Uterus (tissue), 4 donors: ENCODE results near the gene TNF. TPM values are rescaled to one million over a fixed set of nuclear protein-coding genes. Genes with fewer than 3 reads are reported as not detected.

Experiments used
- DNase-seq, 2 donors: peaks; one replicate each; pipeline ENCODE4 v3.0.0-alpha.2; 2019 to 2020
- H3K27ac ChIP-seq, 2 donors: fragments of 200-600 bp; sonication (generic); 1 replicate in 1 of 2; 2 replicates in 1 of 2; pipeline ENCODE4 v1.5.1; 2016 to 2018
- H3K27me3 ChIP-seq, 2 donors: fragments of 200-600 bp; sonication (generic); one replicate each; pipeline ENCODE4 v1.5.1; 2018 to 2019; ENCODE audit warnings: control low read depth in 1 of 2
- H3K36me3 ChIP-seq, 2 donors: fragments of 200-600 bp; sonication (generic); one replicate each; pipeline ENCODE4 v1.5.1; 2019; ENCODE audit warnings: control low read depth in 1 of 2
- H3K4me1 ChIP-seq, 2 donors: fragments of 200-600 bp; sonication (generic); one replicate each; pipeline ENCODE4 v1.5.1; 2018 to 2019; ENCODE audit warnings: control low read depth in 1 of 2
- H3K4me3 ChIP-seq, 2 donors: fragments of 200-600 bp; sonication (generic); 1 replicate in 1 of 2; 2 replicates in 1 of 2; pipeline ENCODE4 v1.5.1; 2018 to 2019; ENCODE audit warnings: mild to moderate bottlenecking in 1 of 2
- H3K9me3 ChIP-seq, 2 donors: fragments of 200-600 bp; sonication (generic); one replicate each; pipeline ENCODE4 v1.5.1; 2019; ENCODE audit warnings: control low read depth in 1 of 2
- POLR2A ChIP-seq, 2 donors: fragments of 450-650 bp; IDR thresholded peaks; one replicate each; pipeline ENCODE4 v1.6.1; 2016; ENCODE audit warnings: antibody characterized with exemption in 2 of 2, mild to moderate bottlenecking in 1 of 2, moderate library complexity in 1 of 2
- intact Hi-C: fragments of 100-400 bp; cut with DNase I; formaldehyde crosslinking; loops from one replicate; pipeline ENCODE4 v1.15.1; 2023; ENCODE audit warnings: low total_unique reads
- total RNA-seq, 4 donors: library from RNA; depleted of rRNA in 3 of 4; stranded (reverse); fragments of >200 nt in 3 of 4; gene quantifications; one replicate each; pipeline versions ENCODE4 v1.1.0 to v1.2.4, GENCODE V29; 2014 to 2023
- TF ChIP-seq, protein P1 (sequence below), 4 experiments: fragments of 200-600 bp in 2 of 4; fragments of 450-650 bp in 2 of 4; sonication (generic) in 2 of 4; IDR thresholded peaks; one replicate each; pipeline ENCODE4 v1.5.1; 2016 to 2019; ENCODE audit warnings: antibody characterized with exemption in 4 of 4, mild to moderate bottlenecking in 2 of 4, moderate library complexity in 1 of 4
- donor health status: DM: yes; HTN: yes; CAD: no.

The TNF gene
- total RNA-seq, 4 donors from 2014 or later = 1.3 TPM; not detected in 3

- intact Hi-C loops = no loop called here
- H3K27me3 ChIP-seq = no peaks in the 10 kb centered on the region
- H3K27ac ChIP-seq = peak overlapping the region; percentile 80 to 92
- H3K4me3 ChIP-seq = peak overlapping the region; percentile 57 to 78
- no peaks in the 10 kb centered on the region for H3K9me3 ChIP-seq
- no peaks in the 10 kb centered on the region for H3K36me3 ChIP-seq
- DNase-seq = peak; percentile 85 to 88
- TF ChIP-seq, protein P1, sequence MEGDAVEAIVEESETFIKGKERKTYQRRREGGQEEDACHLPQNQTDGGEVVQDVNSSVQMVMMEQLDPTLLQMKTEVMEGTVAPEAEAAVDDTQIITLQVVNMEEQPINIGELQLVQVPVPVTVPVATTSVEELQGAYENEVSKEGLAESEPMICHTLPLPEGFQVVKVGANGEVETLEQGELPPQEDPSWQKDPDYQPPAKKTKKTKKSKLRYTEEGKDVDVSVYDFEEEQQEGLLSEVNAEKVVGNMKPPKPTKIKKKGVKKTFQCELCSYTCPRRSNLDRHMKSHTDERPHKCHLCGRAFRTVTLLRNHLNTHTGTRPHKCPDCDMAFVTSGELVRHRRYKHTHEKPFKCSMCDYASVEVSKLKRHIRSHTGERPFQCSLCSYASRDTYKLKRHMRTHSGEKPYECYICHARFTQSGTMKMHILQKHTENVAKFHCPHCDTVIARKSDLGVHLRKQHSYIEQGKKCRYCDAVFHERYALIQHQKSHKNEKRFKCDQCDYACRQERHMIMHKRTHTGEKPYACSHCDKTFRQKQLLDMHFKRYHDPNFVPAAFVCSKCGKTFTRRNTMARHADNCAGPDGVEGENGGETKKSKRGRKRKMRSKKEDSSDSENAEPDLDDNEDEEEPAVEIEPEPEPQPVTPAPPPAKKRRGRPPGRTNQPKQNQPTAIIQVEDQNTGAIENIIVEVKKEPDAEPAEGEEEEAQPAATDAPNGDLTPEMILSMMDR (IDR thresholded peaks at IDR 0.05) = peak; percentile 91 to 98 (median 96)
- TF ChIP-seq POLR2A (IDR thresholded peaks at IDR 0.05) = peak; percentile 40 to 52
- peaks cover 0 to 5% of the 10 kb centered on the region in 2 donors for H3K4me1 ChIP-seq
Observed at GRCh38 chr6:31580807-31581433, 5.6 kb downstream of the TNF start.

GRCh38 chr6:31581434-31582229, 6.3 kb downstream of the TNF start:
- TF ChIP-seq POLR2A (IDR thresholded peaks at IDR 0.05) = no peak
- TF ChIP-seq, protein P1 (IDR thresholded peaks at IDR 0.05) = no peak

DNA sequence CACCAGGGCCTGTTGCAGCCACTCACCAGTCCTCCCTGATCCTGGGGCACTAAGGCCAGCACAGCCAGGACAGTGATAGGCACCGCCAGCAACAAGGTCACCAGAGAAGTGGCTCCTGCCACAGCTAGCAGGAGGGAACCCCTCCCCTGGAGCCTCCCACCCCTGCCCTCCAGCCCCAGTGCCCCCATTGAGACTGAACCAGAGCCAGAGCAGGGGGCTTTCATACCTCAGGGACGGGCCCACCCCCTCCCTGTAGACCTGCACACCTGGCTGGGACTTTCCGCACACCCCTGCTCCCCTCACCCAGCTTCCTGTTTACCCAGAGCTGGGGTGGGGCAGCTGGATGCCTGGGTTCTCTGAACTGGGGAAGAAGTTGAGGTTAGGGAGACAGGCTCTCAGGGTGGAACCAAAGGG, 6.9 kb downstream of the TNF start, which contains the start of gene LTB:
Gene LTB, minus strand, starts transcription at position 195 of the 414 bp plus-strand sequence. Its CDS starts 7 bp downstream, at position 188.
- Histone ChIP-seq H3K27me3 (no peaks in the 10 kb centered on the region), H3K4me1 (peaks cover 0 to 5% of the 10 kb centered on the region in 2 donors), H3K27ac (peak within 1 kb of the TSS; percentile 80 to 92), H3K9me3 (no peaks in the 10 kb centered on the region), H3K4me3 (peak within 1 kb of the TSS; percentile 57 to 78), H3K36me3 (no peaks in the 10 kb centered on the region)
- no peak for TF ChIP-seq POLR2A (IDR thresholded peaks at IDR 0.05)
- TF ChIP-seq, protein P1 (IDR thresholded peaks at IDR 0.05) = no peak
- no peak for DNase-seq
- intact Hi-C loops = no loop called here

More at GRCh38 chr6:31581434-31582229, 6.3 kb downstream of the TNF start:
- intact Hi-C loops = no loop called here
- H3K36me3 ChIP-seq = no peaks in the 10 kb centered on the region
- no peak for DNase-seq
- H3K9me3 ChIP-seq = no peaks in the 10 kb centered on the region
- H3K4me1 ChIP-seq = peaks cover 0 to 5% of the 10 kb centered on the region in 2 donors
- no peaks in the 10 kb centered on the region for H3K27me3 ChIP-seq
- H3K27ac ChIP-seq = peak overlapping the region; percentile 80 to 92
- peak overlapping the region; percentile 57 to 78 for H3K4me3 ChIP-seq

DNA sequence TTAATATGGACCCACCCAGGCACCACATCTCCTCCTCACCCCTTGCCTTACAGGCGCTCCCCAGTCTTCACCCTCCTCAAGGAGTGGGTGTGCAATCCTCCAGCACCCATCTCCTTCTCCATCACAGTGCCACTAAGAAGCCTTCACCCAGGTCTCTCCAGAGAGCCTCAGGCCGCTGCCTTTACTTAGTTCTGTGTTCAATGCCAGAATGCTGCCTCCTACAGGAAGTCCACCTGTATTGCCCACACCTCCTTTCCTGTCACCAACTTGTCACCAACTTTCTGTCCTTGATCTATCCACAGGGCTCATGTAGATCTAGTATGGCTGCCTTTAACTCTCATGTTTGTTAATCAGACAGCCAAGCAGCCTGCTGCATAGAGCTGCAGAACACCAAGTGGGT, 10.1 kb downstream of the TNF start:
- Histone ChIP-seq H3K4me1 (peaks cover 0 to 2% of the 10 kb centered on the region in 2 donors), H3K36me3 (no peaks in the 10 kb centered on the region), H3K9me3 (no peaks in the 10 kb centered on the region), H3K4me3 (no peak overlapping the region), H3K27ac (no peak overlapping the region), H3K27me3 (no peaks in the 10 kb centered on the region)
- intact Hi-C loops = no loop called here
- no peak for DNase-seq
- TF ChIP-seq, protein P1 (IDR thresholded peaks at IDR 0.05) = no peak
- no peak for TF ChIP-seq POLR2A (IDR thresholded peaks at IDR 0.05)

- H3K27me3 ChIP-seq = no peaks in the 10 kb centered on the region
- no peak within 1 kb of the TSS for H3K27ac ChIP-seq
- intact Hi-C loops = no loop called here
- H3K36me3 ChIP-seq = no peaks in the 10 kb centered on the region
- H3K4me1 ChIP-seq = no peaks in the 10 kb centered on the region
- DNase-seq = no peak
- no peaks in the 10 kb centered on the region for H3K9me3 ChIP-seq
- H3K4me3 ChIP-seq = no peak within 1 kb of the TSS
- TF ChIP-seq, protein P1 (IDR thresholded peaks at IDR 0.05) = no peak
- TF ChIP-seq POLR2A (IDR thresholded peaks at IDR 0.05) = no peak
Observed at GRCh38 chr6:31586008-31586407, 10.6 kb downstream of the TNF start, which contains the start of gene LST1. Gene LST1, plus strand, starts transcription at chr6:31586277. Its CDS starts 1,023 bp downstream, at chr6:31587300.
